Limb (tissue), 2 donors: ENCODE measurements around the gene ARHGAP15.

Experiments
- DNase-seq, 2 donors: peaks; one replicate each; pipeline ENCODE4 v3.0.0-alpha.2; 2016; ENCODE audit errors: extremely low spot score in 2 of 2

Gene ARHGAP15

DNA sequence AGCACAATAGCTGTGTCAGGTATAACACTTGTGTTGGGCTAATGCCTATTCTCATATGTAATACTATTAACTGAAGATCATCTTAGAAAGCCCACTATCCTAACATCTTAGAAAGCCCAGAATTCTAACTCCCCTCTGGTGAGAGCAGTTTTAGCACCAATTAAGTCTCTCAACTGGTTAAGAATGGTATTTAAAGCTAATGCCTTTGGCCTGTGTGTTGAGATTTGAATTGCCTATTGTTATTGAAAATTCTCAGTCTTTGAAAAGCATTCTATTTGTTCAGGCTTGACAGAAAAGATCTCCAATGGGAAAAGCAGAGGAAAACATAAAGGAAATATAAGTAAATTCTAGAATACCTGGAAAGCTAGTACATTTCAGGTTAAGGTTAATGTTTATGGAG is 352.5 kb downstream of the ARHGAP15 start:
- DNase-seq = no peak

DNA sequence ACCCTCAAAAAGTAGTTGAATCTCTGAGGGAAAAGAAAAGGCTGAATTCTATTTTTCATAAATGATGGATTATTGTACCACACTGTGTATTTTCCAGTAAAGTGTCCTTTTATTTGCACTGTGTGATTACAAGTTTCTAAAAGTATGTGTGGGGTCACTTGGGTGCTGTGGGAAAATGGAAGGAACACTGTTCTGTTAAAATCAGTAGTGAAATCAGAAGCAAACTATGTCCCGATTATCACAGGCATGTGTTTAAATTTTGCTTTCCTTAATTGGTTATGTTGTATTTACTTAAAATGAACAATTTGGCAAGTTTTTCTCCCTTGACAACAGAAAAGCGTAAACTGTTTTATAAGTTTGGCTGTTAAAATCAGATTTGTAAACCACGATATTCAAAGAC is 353.1 kb downstream of the ARHGAP15 start:
- peak in 1 of 2 donors; percentile 32 for DNase-seq

DNA sequence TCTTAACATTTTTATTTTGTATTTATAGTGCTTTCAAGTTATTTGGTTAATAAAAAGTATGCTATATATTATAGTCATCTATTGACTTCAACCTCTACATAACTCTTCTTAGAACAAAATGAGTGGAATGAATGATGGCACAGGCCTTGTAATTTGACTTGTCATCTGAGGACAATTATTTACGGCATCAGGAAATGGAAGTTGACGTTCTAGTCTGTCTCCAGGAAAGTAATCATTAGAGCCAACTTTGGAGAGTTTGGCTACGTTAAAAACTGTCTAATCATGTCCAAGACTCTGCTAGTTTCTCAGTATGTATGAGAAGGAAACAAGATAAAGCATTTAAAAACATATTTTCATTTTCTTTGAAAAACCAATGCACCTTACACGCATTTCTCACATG is 353.6 kb downstream of the ARHGAP15 start:
- peak in 1 of 2 donors; percentile 43 for DNase-seq

DNA sequence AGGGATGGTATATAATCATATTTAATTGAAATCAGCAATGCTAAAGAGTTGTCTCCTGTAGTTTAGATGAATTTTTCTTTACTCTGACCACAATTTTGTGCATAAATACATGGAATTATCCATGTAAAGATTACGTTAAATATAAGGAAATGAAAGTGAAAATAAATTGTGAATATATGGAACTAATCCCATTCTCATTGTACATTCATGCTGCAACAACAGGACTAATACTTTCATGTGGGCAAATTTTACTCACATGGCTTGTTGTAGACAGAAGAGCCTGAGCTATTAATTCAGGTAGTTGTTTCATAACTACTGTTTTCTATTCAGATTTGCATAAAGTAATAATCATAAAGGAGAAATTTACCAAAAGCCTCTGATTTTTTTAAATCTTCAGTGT is 357.8 kb downstream of the ARHGAP15 start:
- no peak for DNase-seq

DNA sequence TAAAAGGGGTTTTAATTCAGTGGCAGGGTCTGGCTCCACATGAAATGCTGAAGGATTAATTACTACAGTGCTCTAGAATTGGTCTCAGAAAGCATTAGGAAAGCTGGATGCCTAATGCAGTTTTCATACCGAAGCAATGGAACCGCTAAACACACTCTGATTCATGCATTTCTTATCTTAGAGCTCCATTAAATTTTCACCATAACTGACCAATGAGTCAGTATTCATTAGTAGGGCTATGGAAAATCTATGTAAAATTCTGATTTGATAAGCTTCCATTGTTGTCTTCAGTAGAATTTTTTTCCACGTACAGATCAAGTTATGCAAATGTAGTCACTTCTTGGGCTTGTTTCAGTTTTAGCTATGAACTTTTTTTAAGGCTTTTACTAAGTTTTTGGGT is 359.9 kb downstream of the ARHGAP15 start:
- DNase-seq = peak in 1 of 2 donors; percentile 37

DNA sequence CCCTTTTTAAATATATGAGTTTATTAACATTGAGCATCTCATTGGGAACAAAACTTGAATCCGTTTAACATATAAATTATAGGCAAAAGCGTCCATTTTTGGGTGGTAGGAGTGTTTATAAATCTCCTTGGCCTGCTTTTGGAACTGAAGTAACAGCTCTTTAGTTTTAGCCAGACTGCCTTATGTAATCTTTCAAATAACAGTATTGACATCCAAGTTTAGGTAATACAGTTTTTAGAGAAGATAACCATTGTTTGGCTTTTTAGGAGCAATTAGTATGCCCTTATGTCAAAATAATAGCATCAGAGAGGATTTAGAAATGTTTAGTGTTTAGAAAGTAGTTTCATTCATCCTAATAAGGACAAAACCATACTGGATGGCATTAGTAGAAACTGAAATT is 361.9 kb downstream of the ARHGAP15 start:
- DNase-seq = no peak

DNA sequence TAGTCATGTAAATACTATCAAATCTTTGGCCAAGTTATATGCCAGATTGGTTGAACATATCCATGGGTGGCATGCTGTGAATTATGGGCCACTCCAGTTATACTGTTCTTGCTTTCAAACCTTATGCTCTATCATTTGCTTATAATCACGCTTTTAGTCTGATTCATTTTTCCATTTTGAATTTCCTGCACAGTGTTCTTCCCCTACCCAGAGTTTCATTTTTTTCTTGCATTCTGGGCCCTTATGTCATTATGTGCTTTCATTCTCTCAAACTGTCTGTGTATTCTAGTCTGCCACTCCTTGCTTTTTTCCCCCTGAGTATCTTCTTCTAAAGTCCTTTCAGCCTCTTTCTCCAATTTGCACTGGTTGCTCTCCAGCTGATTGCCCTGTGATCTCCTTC is 364.1 kb downstream of the ARHGAP15 start:
- no peak for DNase-seq

DNA sequence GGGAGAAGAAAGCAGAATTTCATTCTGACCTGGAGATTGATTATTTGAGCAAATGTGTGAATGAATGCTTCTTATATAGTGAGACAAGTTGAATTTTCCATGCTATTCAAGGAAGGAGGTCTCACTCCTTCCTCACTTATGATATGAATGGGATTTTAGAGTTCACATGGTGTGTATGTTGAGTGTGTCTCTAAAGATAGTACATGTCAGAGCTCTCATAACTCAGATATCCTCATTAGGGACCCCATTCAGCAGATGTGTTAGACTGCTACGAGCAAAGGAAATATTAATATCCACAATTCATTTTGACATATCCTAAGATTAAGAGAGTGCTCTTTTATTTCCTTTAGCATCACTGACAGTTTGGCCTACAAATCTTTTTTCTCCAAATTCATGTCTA is 368.5 kb downstream of the ARHGAP15 start:
- DNase-seq = no peak

DNA sequence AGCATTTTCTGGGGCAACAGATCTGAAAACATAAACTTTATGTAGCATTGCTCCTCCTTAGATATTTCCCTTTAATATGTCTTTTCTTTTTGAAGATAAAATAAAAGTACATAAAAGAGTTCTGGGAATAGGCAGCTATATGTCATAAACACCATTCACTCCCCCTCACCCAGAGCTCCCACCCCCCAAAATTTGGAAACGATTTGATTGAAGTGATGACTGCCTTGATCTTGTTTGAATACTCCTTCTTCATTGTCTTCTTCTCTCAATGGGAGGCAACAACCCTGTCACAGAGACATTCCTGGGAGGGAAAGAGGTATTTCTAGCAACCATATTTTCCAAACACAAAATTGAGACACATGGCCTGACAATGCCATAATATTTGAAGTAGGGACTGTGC is 369.3 kb downstream of the ARHGAP15 start:
- no peak for DNase-seq

DNA sequence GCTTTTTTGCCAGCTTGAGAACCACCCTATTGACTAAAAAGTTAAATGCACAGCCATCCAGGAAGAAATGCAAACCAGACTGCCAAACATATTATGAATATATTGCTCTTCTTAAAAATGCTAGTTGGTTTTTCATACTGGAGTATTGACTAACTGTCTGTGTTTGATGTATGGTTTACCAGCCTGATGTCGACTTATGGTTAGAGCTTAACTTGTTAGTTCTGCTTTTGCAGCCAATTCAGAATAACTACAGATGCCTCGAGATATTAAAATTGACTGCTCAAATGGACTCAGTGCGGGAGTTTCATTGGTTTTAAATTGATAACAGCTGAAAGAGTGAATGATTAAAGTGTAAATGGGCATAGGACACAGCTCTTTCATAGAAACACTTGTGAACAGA is 369.8 kb downstream of the ARHGAP15 start:
- DNase-seq = peak in 1 of 2 donors; percentile 67

DNA sequence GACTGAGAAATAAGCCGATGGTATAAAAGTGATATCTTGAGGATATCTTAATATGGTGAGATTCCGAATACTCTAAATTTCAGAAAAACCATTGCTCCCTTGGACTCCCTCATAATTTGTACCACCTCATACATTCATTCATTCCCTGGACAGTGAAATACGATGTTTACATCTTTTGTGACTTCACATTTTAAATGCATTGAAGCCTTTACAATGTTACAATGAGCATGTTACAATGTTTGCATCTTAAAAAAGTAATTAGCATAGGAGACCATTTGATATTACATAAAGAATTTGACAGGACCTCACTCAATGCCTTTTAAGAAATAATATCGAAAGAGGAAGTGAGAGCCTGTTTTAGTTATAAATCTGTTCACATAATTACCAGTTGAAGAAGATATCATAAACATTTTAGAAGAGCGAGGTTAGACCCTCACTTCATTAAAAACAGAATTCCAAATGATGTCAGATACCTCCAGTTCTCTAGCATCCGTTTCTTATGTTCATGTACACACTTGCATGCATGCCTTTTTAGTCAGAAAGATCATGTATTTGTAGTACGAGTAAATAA is 372.0 kb downstream of the ARHGAP15 start:
- DNase-seq = no peak

DNA sequence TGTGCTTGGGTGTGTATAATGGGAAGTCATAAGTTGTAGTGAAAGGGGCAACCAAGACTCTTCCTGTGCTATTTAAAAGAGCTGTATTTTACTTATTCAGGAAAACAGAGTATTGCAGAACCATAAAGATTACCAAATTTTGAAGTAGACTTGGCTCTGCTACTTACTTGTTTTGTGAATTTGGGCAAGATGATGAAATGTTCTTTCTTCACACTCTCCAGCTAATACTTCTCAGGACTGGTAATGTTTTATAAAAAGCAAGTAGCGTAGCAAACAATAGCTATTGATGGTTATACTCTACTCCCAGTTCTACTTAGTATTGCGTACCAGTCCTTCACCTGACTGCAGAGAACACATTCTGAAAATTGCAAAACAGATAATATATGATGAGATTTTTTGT is 374.1 kb downstream of the ARHGAP15 start:
- no peak for DNase-seq

DNA sequence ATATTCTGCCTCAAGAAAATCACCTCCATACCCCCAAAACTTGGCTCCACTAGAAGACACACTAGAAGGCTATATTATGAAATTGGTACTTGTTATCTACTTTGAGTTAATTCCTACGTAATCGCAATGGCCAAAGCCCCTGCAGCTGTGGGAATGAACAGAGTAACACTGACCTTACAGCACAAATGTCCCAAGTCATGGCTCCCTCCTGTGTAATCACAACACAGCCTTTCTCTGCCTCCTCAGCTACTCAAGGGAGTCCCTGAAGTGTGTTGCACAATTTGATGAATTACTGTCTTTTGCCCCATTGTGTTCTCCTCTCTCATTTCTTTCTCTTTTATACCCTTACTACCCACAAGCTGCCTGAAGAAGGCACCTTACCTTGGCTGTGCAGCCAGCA is 375.2 kb downstream of the ARHGAP15 start:
- no peak for DNase-seq

DNA sequence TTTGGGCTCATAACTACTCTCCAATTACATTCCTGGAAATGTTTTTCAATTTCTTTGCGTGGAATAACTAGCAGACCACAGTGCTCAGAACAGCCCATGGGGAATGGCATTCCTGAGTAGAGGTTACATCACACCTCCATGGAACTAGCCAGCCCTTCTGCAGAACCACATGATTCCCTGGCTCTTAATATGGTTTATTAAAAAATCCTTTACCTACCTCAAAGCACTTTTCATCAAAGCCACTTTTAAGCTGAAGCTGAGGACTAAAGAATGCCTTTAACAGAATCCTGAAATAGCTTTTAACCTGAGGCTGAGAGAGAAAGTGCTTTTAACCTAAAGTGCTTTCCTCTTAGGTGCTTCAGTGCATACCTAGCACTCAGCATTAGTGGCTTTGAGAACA is 376.3 kb downstream of the ARHGAP15 start:
- DNase-seq = no peak

DNA sequence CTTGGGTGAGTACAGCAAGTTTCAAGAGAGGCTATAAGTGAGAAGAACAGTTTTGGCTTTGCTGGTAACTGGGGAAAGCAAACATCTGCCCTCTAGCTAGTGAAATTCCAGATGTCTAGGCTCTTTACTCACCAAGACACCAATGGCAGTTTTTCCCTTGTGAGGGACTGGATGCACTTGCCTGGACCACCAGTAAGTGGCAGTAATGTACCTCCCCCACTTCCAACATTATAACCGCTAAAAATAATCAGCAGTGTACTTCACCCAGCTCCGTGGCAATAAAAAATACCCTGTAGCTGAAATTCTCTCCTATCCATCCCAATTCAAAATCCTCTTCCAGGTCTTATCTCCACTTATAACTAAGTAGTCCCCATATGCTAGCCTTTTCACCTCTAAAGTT is 383.9 kb downstream of the ARHGAP15 start:
- peak; percentile 55 to 63 for DNase-seq

DNA sequence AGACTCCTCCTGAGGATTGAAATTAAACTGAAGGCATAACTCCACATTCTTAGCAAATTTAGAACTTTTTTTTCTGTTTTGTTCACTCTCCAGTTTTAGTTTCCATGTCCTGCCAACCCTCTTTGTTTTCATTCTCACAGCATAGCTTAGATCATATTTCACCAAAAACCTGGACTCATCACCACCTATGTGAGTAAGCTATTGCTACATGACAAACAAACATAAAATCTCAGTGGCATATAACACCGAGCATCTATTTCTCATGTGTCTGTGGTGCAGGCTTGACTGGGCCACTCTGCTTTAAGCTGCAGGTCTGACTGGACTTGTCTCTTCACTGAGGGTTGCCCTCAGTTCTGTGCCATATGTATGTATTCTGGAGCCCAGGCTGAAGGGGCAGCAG is 385.2 kb downstream of the ARHGAP15 start:
- DNase-seq = no peak

DNA sequence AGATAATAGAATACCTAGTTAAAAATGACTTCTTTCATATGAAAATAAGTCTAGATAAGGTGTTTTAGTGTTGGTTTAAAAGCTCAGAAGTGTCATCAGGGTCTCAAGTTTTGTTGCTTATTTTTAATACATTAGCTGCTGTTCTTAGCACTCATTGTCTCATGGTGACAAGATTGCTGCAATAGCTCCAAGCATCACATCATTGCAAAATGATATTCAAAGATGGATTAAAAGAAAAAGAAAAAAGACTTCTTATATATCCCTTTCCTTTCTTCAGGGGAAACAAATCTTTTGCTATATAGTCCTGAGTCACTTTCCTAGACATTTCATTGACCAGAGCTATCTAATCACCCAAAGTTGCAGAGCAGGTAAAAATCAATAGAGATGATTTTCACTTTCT is 386.1 kb downstream of the ARHGAP15 start:
- no peak for DNase-seq

DNA sequence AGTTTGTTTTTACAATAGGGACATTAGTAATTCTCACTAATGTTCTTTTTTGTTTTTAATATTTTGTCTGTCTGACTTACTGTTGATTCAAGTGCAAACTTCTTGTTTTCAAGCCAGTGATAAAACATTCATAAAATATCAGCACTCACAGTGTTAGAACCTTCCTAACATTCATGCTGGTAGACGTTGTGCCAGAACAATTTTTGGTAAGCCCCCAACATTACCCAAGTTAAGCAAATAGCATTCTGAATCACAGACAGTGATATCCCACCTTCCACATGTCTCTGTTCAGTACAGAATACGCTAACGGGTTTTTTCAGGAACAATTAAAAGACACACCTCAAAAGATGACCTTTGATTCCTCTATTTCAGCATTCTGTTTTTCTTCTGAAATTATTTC is 390.3 kb downstream of the ARHGAP15 start:
- DNase-seq = no peak

DNA sequence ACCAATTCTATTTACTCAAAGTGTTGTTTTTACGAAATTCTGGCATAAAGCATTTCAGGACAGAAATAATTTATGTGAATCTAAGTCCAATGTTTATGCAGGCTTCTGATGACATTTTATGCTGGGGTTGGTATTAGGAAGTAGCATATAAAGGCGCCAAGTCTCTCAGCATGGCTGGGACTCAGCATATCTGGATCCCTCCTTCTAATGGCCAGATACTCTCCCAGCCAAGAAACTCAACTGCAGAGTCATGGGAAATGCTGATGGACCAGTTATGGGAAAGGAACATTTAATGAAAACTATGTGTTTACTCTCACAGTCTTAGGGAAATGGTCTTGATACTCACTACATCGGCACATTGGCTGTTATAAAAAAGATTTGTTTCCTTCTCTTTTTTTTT is 392.2 kb downstream of the ARHGAP15 start:
- DNase-seq = no peak

DNA sequence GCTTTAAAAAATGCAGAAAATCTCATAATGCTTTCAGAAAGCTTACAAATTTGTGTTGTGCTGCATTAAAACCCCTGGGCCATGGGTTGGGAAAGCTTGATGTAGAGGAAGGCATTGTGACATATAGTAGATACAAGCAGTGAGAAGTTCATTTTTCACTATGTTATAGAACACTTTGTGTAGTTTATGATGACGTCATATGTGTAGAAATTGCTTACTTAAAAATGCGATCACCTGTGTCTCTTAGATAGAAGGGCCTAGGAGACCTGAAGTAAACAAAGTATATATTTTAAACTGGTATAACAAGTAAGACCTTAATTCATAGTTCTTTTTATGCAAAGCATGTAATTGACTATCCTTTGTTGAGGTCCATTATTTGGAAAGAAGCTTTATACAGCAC is 393.5 kb downstream of the ARHGAP15 start:
- DNase-seq = no peak

DNA sequence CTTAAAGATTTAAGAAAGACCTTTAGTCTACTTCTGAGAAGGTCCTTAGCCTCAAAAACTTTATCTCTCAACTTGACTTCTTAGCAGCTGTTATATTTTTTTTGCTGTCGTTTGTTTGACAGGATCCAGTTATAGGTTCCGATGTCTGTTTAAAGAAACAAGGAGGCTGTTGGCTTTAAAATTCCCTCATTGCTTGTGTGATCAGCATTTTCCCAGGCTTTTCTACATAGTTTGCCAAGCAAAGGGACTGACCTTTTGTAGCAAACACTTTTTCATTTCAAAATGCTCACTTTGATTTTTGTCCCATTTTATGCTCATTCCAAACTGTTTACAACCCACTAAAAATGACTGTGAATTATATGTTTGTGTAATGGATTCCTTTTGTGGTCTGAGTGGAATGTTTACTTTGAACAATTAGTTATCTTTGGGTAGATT is 394.9 kb downstream of the ARHGAP15 start:
- no peak for DNase-seq

DNA sequence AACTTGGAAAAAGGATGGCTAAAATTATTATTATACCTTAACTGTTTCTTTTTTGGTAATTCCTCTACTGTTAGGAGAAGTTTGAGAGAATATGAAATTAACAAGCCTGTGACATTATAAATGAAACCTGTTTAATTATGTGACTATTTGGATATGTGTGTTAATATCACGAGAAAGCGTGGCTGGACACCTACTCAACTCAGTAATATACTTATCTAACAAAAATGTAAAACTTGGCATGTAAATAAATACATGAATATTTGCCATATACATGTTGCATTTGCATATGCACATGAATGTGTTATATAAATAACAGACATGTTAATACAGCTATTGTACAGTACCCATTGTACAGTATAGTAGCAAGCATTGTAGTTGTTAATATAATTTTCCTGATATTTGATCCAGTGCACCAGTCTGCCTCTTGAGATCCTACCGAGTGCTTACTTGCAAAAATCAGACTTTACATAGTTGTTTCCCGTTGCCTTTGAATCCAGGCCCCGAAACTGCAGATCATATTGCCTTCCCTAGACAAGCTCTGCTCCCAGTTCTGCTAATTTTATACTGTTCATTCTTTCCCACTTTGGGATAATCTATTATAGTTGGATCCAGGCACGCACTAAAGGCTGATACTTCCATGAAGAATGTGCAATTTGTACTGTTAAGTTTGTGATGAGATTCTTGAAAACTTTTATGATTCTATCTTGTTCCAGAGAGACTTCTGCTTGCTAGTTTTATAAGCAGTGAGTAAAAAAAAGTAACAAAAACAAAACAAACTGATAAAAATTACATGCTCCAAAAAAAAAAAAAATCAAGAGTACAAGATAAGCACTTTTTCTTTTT is 395.6 kb downstream of the ARHGAP15 start:
- peak in 1 of 2 donors; percentile 63 for DNase-seq

DNA sequence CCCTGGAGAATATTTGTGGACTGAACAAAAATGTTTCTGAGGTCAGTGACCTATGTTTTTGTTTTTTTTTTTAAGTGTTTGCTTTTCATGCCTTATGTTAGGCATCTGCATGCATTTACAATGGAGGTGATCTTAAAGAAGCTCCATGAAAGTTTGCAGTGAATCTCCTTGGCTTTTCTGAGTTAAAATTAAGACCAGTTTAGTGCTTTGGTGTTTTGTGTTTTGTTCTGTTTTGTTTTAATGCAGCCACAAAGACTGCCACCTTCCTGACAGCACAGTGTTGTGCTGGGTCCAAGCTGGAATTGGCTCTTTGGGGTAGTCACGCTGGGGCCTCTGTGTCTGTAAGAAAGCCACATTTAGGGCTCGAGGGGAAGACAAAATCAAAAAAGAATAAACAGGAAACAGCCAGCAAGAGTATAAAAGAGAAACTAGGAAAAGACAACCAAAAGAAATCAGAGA is 396.2 kb downstream of the ARHGAP15 start:
- DNase-seq = no peak
